HL-60 (cell line): Measurements from ENCODE around the gene ACSL5.

Source experiments
- DNase-seq, 2 experiments: peaks; one replicate each; pipeline ENCODE4 v3.0.0-alpha.2; 2010 to 2020; ENCODE audit warnings: low read depth in 1 of 2, low spot score in 1 of 2
- H3K27ac ChIP-seq: fragments of 250-450 bp; sonication (Bioruptor Pico); replicated peaks from 2 replicates; pipeline ENCODE4 v1.5.1; 2020; ENCODE audit warnings: mild to moderate bottlenecking, moderate library complexity
- H3K27me3 ChIP-seq: fragments of 250-450 bp; sonication (Bioruptor Pico); 2 replicates; pipeline ENCODE4 v1.5.1; 2021; ENCODE audit warnings: mild to moderate bottlenecking, moderate library complexity; ENCODE audit not compliant: insufficient read depth, poor library complexity, severe bottlenecking
- H3K4me3 ChIP-seq: replicated peaks from 2 replicates; pipeline ENCODE4 v1.5.1; 2011; ENCODE audit warnings: mild to moderate bottlenecking, control low read depth, low read length; ENCODE audit not compliant: insufficient read depth
- GABPA ChIP-seq: IDR thresholded peaks from 2 replicates; pipeline ENCODE4 v1.6.1; 2012; ENCODE audit warnings: low read depth
- POLR2AphosphoS5 ChIP-seq: IDR thresholded peaks from 2 replicates; pipeline ENCODE4 v1.6.1; 2012; ENCODE audit warnings: low read depth
- SPI1 ChIP-seq: IDR thresholded peaks from 2 replicates; pipeline ENCODE4 v1.6.1; 2012; ENCODE audit warnings: low read depth, mild to moderate bottlenecking, borderline replicate concordance
- TF ChIP-seq, protein P1 (sequence below): IDR thresholded peaks from 2 replicates; pipeline ENCODE4 v1.6.1; 2012; ENCODE audit warnings: low read depth; ENCODE audit not compliant: insufficient replicate concordance
- TF ChIP-seq, protein P2 (sequence below): IDR thresholded peaks from one replicate; pipeline ENCODE4 v1.5.1; 2011; ENCODE audit warnings: low read length, control low read depth, inconsistent platforms; ENCODE audit not compliant: insufficient read depth

Gene ACSL5

DNA sequence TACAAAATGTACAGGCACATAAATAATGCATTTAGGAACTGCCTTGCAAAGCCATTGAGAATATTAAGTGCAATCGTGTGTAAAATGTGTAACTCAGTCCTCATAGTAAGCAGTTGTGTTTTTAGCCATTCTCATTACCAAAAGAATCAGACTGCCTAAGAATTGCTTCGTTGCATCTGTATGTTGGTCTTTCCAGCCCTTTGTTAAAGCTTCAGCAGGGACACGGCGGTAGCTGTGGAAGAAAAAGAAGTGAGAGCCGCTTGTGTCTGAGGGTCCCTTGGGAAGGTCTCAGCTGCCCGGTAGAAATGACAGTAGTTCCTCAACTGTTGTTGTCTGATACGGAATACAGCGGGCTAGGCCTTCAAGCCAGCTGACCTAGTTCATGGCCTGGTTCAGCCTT is 22.8 kb upstream of the ACSL5 start:
- Histone ChIP-seq H3K27me3 (no peaks in the 10 kb centered on the region), H3K27ac (no peak overlapping the region), H3K4me3 (no peak overlapping the region)
- no peak for TF ChIP-seq SPI1
- TF ChIP-seq GABPA = no peak
- TF ChIP-seq POLR2AphosphoS5 = no peak
- TF ChIP-seq, protein P1, sequence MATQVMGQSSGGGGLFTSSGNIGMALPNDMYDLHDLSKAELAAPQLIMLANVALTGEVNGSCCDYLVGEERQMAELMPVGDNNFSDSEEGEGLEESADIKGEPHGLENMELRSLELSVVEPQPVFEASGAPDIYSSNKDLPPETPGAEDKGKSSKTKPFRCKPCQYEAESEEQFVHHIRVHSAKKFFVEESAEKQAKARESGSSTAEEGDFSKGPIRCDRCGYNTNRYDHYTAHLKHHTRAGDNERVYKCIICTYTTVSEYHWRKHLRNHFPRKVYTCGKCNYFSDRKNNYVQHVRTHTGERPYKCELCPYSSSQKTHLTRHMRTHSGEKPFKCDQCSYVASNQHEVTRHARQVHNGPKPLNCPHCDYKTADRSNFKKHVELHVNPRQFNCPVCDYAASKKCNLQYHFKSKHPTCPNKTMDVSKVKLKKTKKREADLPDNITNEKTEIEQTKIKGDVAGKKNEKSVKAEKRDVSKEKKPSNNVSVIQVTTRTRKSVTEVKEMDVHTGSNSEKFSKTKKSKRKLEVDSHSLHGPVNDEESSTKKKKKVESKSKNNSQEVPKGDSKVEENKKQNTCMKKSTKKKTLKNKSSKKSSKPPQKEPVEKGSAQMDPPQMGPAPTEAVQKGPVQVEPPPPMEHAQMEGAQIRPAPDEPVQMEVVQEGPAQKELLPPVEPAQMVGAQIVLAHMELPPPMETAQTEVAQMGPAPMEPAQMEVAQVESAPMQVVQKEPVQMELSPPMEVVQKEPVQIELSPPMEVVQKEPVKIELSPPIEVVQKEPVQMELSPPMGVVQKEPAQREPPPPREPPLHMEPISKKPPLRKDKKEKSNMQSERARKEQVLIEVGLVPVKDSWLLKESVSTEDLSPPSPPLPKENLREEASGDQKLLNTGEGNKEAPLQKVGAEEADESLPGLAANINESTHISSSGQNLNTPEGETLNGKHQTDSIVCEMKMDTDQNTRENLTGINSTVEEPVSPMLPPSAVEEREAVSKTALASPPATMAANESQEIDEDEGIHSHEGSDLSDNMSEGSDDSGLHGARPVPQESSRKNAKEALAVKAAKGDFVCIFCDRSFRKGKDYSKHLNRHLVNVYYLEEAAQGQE = no peak
- TF ChIP-seq, protein P2, sequence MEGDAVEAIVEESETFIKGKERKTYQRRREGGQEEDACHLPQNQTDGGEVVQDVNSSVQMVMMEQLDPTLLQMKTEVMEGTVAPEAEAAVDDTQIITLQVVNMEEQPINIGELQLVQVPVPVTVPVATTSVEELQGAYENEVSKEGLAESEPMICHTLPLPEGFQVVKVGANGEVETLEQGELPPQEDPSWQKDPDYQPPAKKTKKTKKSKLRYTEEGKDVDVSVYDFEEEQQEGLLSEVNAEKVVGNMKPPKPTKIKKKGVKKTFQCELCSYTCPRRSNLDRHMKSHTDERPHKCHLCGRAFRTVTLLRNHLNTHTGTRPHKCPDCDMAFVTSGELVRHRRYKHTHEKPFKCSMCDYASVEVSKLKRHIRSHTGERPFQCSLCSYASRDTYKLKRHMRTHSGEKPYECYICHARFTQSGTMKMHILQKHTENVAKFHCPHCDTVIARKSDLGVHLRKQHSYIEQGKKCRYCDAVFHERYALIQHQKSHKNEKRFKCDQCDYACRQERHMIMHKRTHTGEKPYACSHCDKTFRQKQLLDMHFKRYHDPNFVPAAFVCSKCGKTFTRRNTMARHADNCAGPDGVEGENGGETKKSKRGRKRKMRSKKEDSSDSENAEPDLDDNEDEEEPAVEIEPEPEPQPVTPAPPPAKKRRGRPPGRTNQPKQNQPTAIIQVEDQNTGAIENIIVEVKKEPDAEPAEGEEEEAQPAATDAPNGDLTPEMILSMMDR = no peak
- DNase-seq = no peak

DNA sequence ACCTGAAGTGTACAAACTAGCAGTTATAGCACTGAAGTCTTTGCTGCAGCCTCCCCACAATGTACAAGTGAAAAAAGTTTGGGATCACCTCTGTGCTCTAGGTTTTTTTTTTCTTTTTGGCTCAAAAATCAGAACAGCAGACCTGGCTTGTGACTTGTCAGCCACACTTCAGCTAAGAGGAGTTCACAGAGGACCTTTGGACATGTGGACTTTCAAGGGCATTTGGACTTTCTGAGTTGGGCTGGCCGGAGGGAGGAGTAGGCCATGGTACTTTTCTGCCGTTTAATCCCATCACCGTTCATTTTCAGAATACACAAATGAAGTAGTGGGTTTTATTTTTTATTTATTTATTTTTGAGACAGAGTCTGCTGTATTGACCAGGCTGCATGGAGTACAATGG is 21.9 kb upstream of the ACSL5 start:
- H3K27me3 ChIP-seq = no peaks in the 10 kb centered on the region
- TF ChIP-seq POLR2AphosphoS5 = no peak
- TF ChIP-seq SPI1 = no peak
- TF ChIP-seq, protein P2 = no peak
- TF ChIP-seq GABPA = no peak
- TF ChIP-seq, protein P1 = no peak
- H3K4me3 ChIP-seq = no peak overlapping the region
- DNase-seq = no peak
- no peak overlapping the region for H3K27ac ChIP-seq

DNA sequence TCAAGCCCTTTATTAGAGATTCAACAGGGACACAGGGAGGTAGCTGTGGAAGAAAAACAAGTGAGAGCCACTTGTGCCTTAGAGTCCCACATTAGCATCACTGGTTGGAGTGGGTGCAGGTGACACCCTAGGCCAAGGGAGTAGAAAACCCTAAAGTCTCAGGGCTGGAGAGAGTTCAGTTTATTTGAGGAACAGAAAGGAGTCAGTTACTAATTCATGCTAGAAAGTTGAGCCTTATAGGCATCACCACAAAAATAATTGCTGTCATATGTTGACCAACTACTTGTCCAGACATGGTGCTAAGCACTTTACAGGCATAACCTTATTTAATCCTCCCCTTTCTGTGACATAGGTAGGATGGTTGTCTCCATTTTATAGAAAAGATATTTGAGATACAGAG is 20.9 kb upstream of the ACSL5 start:
- H3K27me3 ChIP-seq = no peaks in the 10 kb centered on the region
- no peak overlapping the region for H3K4me3 ChIP-seq
- TF ChIP-seq, protein P2 = no peak
- TF ChIP-seq, protein P1 = no peak
- TF ChIP-seq SPI1 = no peak
- no peak for TF ChIP-seq POLR2AphosphoS5
- TF ChIP-seq GABPA = no peak
- DNase-seq = no peak
- no peak overlapping the region for H3K27ac ChIP-seq
